AG04449 (cell line): Measurements from ENCODE around the gene PPAN.

ENCODE experiments used
- CTCF ChIA-PET: fragments of 350-600 bp; formaldehyde crosslinking; extraction: SDS; loops from one replicate; lab custom pipeline; 2021; ENCODE audit warnings: antibody characterized with exemption; lab: Yijun Ruan, JAX
- POLR2A ChIA-PET: fragments of 400-600, 350-600 bp; formaldehyde crosslinking; extraction: SDS; loops from one replicate; lab custom pipeline; 2020; ENCODE audit warnings: antibody characterized with exemption, inconsistent platforms; lab: Yijun Ruan, JAX
- DNase-seq: peaks from one replicate; pipeline ENCODE4 v3.0.0-alpha.2; 2010; ENCODE audit warnings: low read depth, low spot score
- H3K4me3 ChIP-seq: 2 replicates; pipeline ENCODE4 v1.5.1; 2011; ENCODE audit warnings: low read depth, mild to moderate bottlenecking, control low read depth, low read length
- TF ChIP-seq, protein P1 (sequence below): IDR thresholded peaks from one replicate; pipeline ENCODE4 v1.5.1; 2011; ENCODE audit warnings: mild to moderate bottlenecking, moderate library complexity, low read length, control low read depth, inconsistent platforms; ENCODE audit not compliant: insufficient read depth; ENCODE audit errors: missing control alignments

PPAN gene

DNA sequence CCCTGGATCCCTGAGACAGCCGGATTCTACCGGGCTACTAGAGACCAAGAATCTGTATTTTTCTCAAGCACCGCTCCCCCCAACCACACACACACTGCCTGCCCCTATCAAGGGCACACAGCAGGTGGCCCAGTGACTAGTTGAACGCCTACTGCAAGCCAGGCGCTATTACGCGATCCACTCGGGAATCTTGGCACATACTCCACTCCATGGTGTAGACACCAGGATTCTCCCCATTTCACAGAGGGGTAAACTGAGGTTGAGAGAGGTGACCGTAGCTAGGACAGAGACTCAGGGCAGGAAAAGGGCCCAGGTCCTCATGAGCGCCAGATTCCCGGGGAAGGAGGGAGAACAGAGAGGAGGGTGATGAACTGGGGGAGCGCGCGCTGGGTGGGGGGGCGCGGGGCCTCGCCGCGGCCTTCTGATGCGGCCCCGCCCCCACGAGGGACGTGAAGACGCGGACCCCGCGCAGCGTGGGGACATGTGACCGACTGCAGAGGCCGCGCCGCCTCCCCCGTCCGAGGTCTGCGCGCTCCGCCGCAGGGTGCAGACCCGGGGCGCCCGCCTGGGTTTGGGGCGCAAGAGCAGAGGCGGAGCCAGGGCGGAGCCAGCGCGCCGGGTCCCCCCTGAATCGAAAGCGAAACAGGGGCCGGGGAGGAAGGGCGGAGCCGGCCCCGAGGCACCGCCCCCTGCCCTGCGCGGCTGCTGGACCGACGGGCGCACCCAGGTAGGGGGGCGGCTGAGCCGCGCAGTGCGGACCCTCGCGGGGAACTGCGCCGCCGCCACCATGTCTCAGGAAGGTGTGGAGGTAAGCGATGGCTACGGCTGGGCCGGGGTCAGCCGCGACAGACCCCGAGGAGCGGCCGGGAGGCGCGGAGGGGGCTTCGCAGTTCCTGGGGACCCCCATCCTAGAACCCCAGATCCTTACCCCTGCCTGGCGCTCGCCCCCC, 20.2 kb upstream of the PPAN start, which contains the start of gene SHFL:
TSS of gene SHFL (plus strand) at position 677 of the 950 bp plus-strand sequence. CDS start at position 788, 111 bp downstream.
- TF ChIP-seq, protein P1, sequence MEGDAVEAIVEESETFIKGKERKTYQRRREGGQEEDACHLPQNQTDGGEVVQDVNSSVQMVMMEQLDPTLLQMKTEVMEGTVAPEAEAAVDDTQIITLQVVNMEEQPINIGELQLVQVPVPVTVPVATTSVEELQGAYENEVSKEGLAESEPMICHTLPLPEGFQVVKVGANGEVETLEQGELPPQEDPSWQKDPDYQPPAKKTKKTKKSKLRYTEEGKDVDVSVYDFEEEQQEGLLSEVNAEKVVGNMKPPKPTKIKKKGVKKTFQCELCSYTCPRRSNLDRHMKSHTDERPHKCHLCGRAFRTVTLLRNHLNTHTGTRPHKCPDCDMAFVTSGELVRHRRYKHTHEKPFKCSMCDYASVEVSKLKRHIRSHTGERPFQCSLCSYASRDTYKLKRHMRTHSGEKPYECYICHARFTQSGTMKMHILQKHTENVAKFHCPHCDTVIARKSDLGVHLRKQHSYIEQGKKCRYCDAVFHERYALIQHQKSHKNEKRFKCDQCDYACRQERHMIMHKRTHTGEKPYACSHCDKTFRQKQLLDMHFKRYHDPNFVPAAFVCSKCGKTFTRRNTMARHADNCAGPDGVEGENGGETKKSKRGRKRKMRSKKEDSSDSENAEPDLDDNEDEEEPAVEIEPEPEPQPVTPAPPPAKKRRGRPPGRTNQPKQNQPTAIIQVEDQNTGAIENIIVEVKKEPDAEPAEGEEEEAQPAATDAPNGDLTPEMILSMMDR = no peak
- H3K4me3 ChIP-seq = peak within 1 kb of the TSS; percentile 89
- DNase-seq = no peak
- CTCF ChIA-PET = interaction anchor here (0.9 kb wide), 1 partner anchor 143 kb away, joined by 3 read pairs; no protein-coding TSS in a partner anchor
- POLR2A ChIA-PET = no interaction called here

DNA sequence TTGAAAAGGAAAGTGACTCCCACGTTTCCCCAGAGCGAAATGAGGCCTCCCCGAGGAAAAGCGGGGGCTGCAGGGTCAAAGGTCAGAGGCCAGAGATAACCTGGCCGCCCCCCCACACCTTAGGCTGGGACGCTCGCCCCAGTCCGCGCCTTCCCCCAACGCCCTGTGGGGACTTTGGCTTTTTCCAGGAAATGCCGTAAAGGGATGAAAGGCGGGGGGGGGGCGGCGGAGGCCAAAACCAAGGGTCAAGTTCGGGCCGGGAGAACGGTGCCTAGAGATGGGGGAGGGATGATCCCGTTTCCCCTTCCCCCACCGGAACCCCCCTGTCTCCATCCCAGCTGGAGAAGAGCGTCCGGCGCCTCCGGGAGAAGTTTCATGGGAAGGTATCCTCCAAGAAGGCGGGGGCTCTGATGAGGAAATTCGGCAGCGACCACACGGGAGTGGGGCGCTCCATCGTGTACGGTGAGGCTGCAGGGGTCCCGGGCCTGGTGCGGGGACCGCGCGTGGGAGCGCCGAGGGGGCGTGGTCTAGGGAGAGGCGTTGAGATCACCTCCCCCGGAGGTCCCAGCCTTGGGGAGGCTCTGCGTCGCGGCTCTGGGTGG, 19.5 kb upstream of the PPAN start:
- ChIA-PET POLR2A (no interaction called here), CTCF (no interaction called here)
- H3K4me3 ChIP-seq = peak overlapping the region; percentile 89
- no peak for DNase-seq
- TF ChIP-seq, protein P1 = no peak

DNA sequence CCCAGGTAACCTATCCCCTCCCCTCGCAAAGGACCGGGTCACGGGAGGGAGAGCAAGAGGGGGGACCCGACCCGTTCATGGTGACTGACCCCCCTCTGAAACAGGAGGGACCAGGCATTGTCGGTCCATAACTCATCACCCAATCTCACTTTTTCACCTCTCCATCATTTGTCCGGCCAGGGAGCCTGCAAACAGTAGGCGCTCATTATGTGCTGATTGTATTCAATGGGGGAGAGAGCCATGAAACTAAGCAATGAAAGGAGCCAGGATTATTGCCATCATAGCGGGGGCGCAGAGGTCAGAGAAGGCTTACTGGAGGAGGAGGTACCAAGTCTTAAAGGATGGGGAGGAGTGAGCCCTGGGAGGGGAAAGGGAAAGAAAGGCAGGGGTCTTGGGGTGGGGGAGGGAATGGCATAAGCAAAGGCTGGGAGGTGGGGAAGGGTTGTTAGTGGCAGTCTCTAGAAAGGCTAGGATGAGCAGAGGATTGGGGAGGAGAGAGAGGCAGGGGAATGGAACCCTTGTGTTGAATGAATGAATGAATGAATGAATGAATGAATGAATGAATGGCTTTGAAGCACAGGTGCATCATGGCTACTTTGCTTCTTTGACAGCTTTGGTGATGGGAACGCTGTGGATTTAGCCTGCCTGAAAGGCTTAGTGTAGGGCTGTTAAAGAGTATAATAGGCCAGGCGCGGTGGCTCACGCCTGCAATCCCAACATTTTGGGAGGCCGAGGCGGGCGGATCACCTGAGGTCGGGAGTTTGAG, 18.7 kb upstream of the PPAN start:
- no peak for DNase-seq
- ChIA-PET POLR2A (no interaction called here), CTCF (no interaction called here)
- H3K4me3 ChIP-seq = peak overlapping the region; percentile 89
- TF ChIP-seq, protein P1 = no peak

DNA sequence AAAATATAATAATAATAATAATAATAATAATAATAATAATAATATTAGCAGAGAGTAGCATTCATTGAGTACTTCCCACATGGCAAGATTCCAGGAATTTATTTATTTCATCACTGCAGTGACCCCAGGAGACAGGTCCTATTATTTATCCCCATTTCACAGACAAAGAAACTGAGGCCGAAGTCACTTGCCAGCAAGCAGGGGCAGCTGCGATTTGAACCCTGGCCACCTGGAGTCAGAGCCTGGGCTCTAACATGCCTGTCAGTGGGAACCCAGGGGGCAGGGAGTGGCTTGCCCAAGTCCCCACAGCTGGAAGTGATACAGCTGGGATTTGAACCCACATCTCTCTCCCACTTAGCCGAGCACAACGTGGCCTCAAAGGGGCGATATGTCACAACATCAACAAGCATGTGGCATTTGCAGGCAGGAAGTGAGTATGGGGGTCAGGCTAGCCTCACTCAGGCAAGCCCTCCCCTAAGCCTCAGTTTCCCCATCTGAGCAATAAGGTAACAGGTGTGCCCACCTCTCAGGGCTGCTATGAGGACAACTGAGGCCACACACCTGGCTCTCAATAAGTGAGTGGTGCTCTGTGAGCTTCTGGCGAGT, 17.1 kb upstream of the PPAN start:
- no peak for DNase-seq
- TF ChIP-seq, protein P1 = no peak
- no peak overlapping the region for H3K4me3 ChIP-seq
- ChIA-PET CTCF (interaction anchor here (1.4 kb wide), 1 partner anchor 30 kb away, joined by 3 read pairs; no protein-coding TSS in a partner anchor), POLR2A (no interaction called here)

DNA sequence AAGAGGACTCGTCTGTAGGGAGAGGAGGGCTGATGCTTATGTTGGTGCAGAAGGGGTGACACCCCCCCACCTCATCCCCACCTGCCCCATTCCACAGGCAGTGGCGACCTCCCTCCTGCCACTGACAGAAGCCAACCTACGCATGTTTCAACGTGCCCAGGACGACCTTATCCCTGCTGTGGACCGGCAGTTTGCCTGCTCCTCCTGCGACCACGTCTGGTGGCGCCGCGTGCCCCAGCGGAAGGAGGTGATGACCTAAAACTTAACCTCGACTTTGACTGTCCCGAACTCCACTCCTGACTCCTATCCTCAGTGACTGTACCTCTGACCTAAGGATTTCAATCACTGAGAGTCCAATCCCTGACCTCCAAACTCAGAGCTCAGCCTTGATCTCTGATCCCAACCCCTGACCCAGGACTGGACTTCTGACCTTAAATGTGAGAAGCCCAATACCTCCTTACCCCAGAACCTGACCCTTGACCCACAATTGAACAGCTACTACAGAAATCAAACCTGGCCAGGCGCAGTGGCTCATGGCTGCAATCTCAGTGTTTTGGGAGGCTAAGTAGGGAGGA, 16.3 kb upstream of the PPAN start:
- TF ChIP-seq, protein P1 = no peak
- CTCF ChIA-PET = interaction anchor here (1.2 kb wide), 1 partner anchor 159 kb away, joined by 3 read pairs; no protein-coding TSS in a partner anchor
- no peak overlapping the region for H3K4me3 ChIP-seq
- no peak for DNase-seq
- POLR2A ChIA-PET = no interaction called here
